Heart right ventricle (tissue), 16 donors: ENCODE data around the gene PI4K2A. TPM values are rescaled to one million over a fixed set of nuclear protein-coding genes. Genes with fewer than 3 reads are reported as not detected.

Source experiments
- ATAC-seq, 8 donors: fragments of 200-7000 bp; cut with Tn5 transposase; one replicate each; pipeline ENCODE4 v1.9.1; 2020; ENCODE audit warnings: mild to moderate bottlenecking in 8 of 8, moderate library complexity in 8 of 8, moderate number of reproducible peaks in 1 of 8
- DNase-seq, 2 donors: peaks; one replicate each; pipeline ENCODE4 v3.0.0-alpha.2; 2020
- H3K27ac ChIP-seq, 10 donors: fragments of 200-600 bp; sonication (generic) in 2 of 10; one replicate each; pipeline versions ENCODE4 v1.5.0 to v1.8.0; 2020 to 2022; ENCODE audit warnings: mild to moderate bottlenecking in 3 of 10
- H3K27me3 ChIP-seq, 7 donors: fragments of 200-600 bp; one replicate each; pipeline ENCODE4 v1.8.0; 2021 to 2022; ENCODE audit warnings: mild to moderate bottlenecking in 2 of 7
- H3K36me3 ChIP-seq, 9 donors: fragments of 200-600 bp; sonication (generic) in 1 of 9; one replicate each; pipeline versions ENCODE4 v1.5.0 to v1.8.0; 2020 to 2022; ENCODE audit warnings: mild to moderate bottlenecking in 2 of 9
- H3K4me1 ChIP-seq, 9 donors: fragments of 200-600 bp; sonication (generic) in 1 of 9; one replicate each; pipeline versions ENCODE4 v1.5.0 to v1.8.0; 2020 to 2022; ENCODE audit warnings: mild to moderate bottlenecking in 4 of 9
- H3K4me3 ChIP-seq, 10 donors: fragments of 200-600 bp; sonication (generic) in 2 of 10; one replicate each; pipeline versions ENCODE4 v1.5.0 to v1.8.0; 2020 to 2022; ENCODE audit warnings: mild to moderate bottlenecking in 7 of 10, moderate library complexity in 2 of 10
- H3K9me3 ChIP-seq, 11 donors: fragments of 200-600 bp in 10 of 11; sonication (generic) in 2 of 11; one replicate each; pipeline versions ENCODE4 v1.5.0 to v1.8.0; 2013 to 2022; ENCODE audit warnings: mild to moderate bottlenecking in 2 of 11, control low read depth in 1 of 11, moderate library complexity in 1 of 11
- CTCF ChIP-seq, 9 donors: fragments of 200-600 bp; sonication (generic) in 2 of 9; IDR thresholded peaks; one replicate each; pipeline versions ENCODE4 v1.5.0 to v1.8.0; 2021 to 2022; ENCODE audit warnings: antibody characterized with exemption in 9 of 9, mild to moderate bottlenecking in 5 of 9, moderate library complexity in 1 of 9
- WGBS, 2 donors: extraction: QIAGEN DNeasy Blood & Tissue Kit; methylation state at CpG; one replicate each; pipeline ENCODE4 v1.1.7; 2013; ENCODE audit warnings: inconsistent platforms in 1 of 2; 5-methylcytosine and 5-hydroxymethylcytosine counted together
- intact Hi-C, 10 donors: fragments of 100-400 bp; cut with DNase I; formaldehyde crosslinking; loops; one replicate each; pipeline versions ENCODE4 v1.11.1 to v1.14.2; 2022
- polyA plus RNA-seq, 2 donors: library from polyadenylated mRNA; stranded (reverse); fragments of 200-250 nt; gene quantifications; one replicate each; pipeline ENCODE4 v1.2.3, GENCODE V29; 2013
- total RNA-seq, 10 donors: library from RNA; stranded (reverse); fragmentation: NEBNext Ultra II Directional in 3 of 10; extraction: Animal tissue kit (Norgen Biotek cat#: 25700) in 3 of 10; gene quantifications; one replicate each; pipeline versions ENCODE4 v1.2.1 to v1.2.4, GENCODE V29; 2021 to 2023
- donor health status: Arrhythmogenic right ventricular cardiomyopathy.
- donor health status: ischemic (EF 13 %, LVEDD 7.1; RV severe dilation, severe dysfunction).
- donor health status: healthy with polysubstance abuse.
- donor health status: DM: no; HTN: yes; CAD: no.
- donor health status: DM: no; HTN: no; CAD: no.
- donor health status: ischemic (EF 25% LVEDD 6.9; RV normal size, moderate dysfunction).
- donor health status: ischemic (EF 25% LVEDD 5.7; RV mildly dilated, moderate dysfunction).
- donor health status: healthy.
- donor health status: DM: yes; HTN: yes; CAD: no.
- donor health status: Ischemic cardiomyopathy.
- donor health status: ischemic (EF 35%, LVEDD 5.7; RV mildly dilated, moderate dysfunction).
- donor health status: nonischemic (EF 11% LVEDD 7.7; RV severe dilation, severe dysfunction).
- donor health status: DM: yes; HTN: yes; CAD: no.
- donor health status: PGD.
- donor health status: ischemic (EF 29% LVEDD 5.4; RV normal size, mild dysfunction).
- donor health status: nonischemic (EF 23%, LVEDD 6.1; RV moderate dilation, normal function).

Gene PI4K2A
- total and polyA plus RNA-seq, 12 donors = 5.3 to 20.7 (median 14.2) TPM

GRCh38 chr10:97711640-97712572 is 71.4 kb downstream of the PI4K2A start:
- H3K27me3 ChIP-seq = no peaks in the 10 kb centered on the region
- H3K36me3 ChIP-seq = peaks cover 0 to 5% (median 0%) of the 10 kb centered on the region in 9 donors
- intact Hi-C loops = loop anchor here in 1 of 10 donors (2.0 kb wide), 1 partner anchor 19 kb away; no protein-coding TSS in a partner anchor
- no peaks in the 10 kb centered on the region for H3K9me3 ChIP-seq
- no peak for TF ChIP-seq CTCF (IDR thresholded peaks at IDR 0.05)
- 83 to 85% methylated on average over 9 of the region's 9 CpGs for WGBS, 2 donors
- H3K4me1 ChIP-seq = peaks cover 0 to 52% (median 39%) of the 10 kb centered on the region in 9 donors
- no peak for DNase-seq
- ATAC-seq = no peak
- peak overlapping the region in 2 of 10 donors; percentile 21 to 44 for H3K27ac ChIP-seq
- H3K4me3 ChIP-seq = no peak overlapping the region

DNA sequence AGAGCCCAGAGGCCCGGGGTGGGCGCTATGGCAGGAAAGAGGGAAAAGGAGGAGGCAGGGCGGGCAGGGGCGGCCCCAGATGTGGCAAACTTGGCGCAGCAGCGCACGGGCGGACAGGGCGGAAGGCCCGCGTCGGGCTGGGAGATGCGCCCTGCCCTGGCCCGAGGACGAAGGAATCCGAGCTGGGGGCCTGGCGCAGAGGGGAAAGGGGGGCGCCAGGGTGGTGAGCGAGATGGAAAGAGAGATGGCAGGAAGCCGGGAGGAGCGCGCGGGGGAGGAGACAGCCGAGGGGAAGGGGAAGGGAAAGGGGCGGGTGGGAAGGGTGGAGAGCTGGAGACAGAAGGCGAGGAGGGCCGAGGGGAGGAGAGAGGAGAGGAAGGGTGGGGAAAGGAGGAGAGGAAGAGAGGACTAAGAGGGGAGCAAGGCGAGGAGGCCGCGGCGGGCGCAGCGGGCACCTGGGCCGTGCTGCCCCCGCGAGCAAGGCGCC is 72.9 kb downstream of the PI4K2A start, which contains the start of gene MARVELD1:
MARVELD1 (plus strand) TSS at position 392 of the 487 bp plus-strand sequence. CDS start 147 bp downstream, outside the sequence.
- Histone ChIP-seq H3K4me1 (peaks cover 0 to 67% (median 40%) of the 10 kb centered on the region in 9 donors), H3K4me3 (peak within 1 kb of the TSS; percentile 57 to 80 (median 70)), H3K9me3 (no peaks in the 10 kb centered on the region), H3K36me3 (peaks cover 0 to 15% (median 0%) of the 10 kb centered on the region in 9 donors), H3K27me3 (no peaks in the 10 kb centered on the region), H3K27ac (peak within 1 kb of the TSS; percentile 87 to 98 (median 94))
- ATAC-seq (peak in 7 of 8 donors; percentile 23 to 56 (median 37)), DNase-seq (peak; percentile 81)
- no peak for TF ChIP-seq CTCF (IDR thresholded peaks at IDR 0.05)
- intact Hi-C loops = loop anchor here in 1 of 10 donors (2.0 kb wide), 1 partner anchor 17 kb away; no protein-coding TSS in a partner anchor
- 8 to 11% methylated on average over 24 to 36 of the region's 37 CpGs for WGBS, 2 donors

GRCh38 chr10:97713826-97714400 is 73.4 kb downstream of the PI4K2A start:
- DNase-seq = peak; percentile 70 to 76
- Histone ChIP-seq H3K9me3 (no peaks in the 10 kb centered on the region), H3K4me1 (peaks cover 5 to 70% (median 44%) of the 10 kb centered on the region in 9 donors), H3K4me3 (peak overlapping the region; percentile 57 to 80 (median 70)), H3K27me3 (no peaks in the 10 kb centered on the region), H3K36me3 (peaks cover 0 to 16% (median 0%) of the 10 kb centered on the region in 9 donors), H3K27ac (peak overlapping the region; percentile 87 to 98 (median 94))
- intact Hi-C loops = loop anchor here in 2 of 10 donors (2.0 kb wide), 2 partner anchors 17 to 27 kb away; partner anchors contain the start of gene AVPI1 (in 1 of the 2)
- peak in 4 of 9 donors; percentile 24 to 41 (median 34) for TF ChIP-seq CTCF (IDR thresholded peaks at IDR 0.05)
- 0 to 1% methylated on average over 52 to 59 of the region's 69 CpGs for WGBS, 2 donors
- ATAC-seq = peak; percentile 63 to 86 (median 70)
